NOMO-1 (cell line): ENCODE results near the gene HDAC1.
A peak's percentile ranks its signal among the peaks of the same experiment; 100 is the strongest.
"Not testable (repeated sequence)": the region's sequence is repeated elsewhere in the genome, so short reads cannot be mapped to it uniquely, and the experiment has no call there.

Experiments
- DNase-seq, 2 experiments: peaks; one replicate each; lab custom pipeline; 2025; ENCODE audit not compliant: unreplicated experiment in 2 of 2; lab: John Stamatoyannopoulos, UW

Gene HDAC1

DNA sequence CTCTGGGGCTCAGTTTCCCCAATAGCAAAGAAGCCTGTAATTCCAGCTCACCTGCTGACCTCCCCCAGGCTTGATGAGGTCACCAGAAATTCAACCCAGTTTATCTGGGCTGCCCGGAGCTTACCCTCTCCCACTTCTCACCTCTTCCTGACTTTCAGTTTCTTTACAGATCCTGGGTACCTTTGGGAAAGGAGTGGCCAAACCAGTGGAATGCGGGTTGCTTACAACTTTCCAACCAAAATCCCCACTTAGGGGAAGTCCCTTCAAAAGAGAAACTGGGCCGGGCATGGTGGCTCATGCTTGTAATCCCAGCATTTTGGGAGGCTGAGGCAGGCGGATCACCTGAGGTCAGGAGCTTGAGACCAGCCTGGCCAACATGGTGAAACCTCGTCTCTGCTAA, 50.1 kb downstream of the HDAC1 start:
- no peak for DNase-seq

DNA sequence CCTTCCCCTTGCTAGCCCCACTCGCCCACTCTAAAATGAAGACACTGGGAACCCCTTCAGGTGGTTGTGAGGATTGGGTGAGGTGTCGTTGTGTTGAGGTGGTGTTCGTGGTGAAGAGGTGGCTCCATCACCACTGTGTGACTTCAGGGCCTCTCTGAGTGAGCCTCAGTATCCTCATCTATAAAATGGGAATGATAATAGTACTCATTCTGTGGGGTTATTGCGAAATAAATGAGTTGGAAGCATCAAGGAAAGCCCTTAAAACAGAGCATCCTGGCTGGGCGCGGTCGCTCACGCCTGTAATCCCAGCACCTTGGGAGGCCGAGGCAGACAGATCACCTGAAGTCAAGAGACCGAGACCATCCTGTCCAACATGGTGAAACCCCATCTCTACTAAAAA, 50.8 kb downstream of the HDAC1 start:
- DNase-seq = no peak

DNA sequence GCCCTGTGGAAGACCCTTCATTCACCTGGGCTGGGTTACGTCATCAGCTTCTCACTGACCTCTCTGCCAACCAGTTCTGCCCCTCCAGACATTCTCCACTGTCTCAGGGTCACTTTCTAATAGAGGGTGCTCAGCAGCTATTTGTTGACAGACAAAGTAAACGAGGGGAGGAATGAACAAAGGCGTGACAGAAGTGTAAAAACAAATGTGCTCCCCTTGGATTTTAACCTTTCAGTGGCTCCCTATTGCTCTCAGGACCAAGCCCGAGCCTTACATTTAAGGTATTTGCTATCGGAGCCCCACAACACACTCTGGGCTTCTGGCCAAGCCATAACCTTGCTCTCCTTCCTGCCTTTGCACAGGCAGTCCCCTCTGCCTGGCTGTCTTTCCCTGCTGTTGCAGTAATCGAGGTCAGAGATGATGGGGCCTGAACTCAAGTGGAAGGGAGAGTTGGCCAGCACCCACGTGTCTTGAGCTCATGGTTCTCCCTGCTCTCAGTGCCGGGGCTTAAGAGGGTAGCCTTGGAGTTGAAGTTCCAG, 53.5 kb downstream of the HDAC1 start:
- DNase-seq = no peak

DNA sequence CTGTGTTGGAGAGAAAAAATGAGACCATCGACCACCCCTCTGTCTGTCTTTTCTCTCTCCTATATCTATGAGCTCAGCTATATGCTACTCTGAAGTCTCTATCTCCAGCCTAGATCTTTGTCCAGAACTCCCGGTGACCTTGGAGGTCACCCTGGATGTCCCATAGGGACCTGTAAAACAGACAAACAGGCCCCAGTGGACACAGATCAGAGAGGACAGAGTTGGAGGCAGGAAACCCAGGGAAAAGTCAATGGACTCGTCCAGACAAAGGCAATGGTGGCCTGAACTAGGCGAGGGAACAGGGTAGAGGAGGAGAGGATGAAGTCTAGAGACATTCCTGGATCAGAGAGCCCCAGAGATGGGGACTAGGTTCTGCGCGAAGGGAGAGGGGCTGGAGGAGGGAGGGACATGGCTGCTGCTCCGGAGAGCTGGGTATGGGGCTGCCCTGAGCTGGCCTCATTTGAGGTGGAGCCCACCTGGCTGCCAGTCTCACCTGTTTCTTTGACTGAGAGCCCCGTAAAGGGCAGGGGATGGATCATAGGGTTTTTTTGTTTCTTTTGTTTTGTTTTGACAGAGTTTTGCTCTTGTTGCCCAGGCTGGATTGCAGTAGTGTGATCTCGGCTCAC, 54.8 kb downstream of the HDAC1 start:
- no peak for DNase-seq

DNA sequence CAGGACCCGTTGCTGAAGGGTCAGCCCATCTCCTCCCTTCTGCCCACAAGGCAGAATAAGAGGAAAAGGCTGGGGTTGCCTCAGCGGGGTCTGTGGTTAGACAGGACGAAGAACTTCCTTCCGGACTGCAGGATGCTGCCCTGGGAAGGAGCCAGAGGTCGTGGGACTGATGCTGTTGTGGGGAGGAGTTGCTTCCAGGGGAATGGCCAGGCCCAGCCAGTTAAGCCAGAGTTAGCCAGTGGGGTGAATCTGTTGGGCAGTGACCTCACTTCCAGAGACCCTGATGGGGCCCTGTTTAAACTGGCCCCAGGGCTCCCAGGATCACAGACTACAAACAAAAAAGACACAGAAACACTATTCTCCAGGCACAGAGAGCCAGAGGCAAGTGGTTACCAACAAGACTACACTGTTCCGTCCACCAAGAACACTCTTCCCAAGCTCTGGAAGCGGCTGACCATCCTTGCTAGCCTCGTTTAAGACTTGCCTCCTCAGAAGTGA, 57.4 kb downstream of the HDAC1 start:
- DNase-seq = peak in 1 of 2 experiments; percentile 4

DNA sequence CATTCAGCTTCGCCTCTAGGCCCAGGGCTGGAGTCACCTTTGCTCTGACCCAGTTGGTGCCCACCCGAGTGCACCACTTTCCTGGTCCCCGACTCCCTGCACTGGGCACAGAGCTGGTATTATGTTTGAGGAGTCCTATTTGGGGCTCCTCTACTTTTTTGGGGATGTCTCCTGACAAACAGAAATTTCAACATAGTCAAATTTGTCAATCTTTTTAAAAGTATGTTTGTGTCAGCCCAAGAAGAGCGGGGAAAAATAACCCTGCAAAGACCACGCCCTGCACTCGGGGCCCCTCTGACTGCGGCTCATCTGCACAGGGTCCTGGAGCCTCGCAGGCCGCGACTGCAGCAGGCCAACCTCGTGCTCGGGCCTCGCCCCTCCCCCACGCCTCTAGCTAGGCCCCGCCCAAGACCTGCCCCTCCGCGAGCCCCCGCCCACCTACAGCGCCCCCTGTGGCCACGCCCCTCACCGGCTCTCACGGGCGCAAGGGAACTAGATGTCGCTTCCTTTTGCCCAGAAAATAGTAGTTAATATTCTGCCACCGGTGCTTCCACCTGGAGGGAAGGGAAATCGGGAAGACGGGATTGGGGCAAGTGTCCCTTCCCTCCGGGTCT, 59.0 kb downstream of the HDAC1 start:
- DNase-seq = peak; percentile 72 to 79

DNA sequence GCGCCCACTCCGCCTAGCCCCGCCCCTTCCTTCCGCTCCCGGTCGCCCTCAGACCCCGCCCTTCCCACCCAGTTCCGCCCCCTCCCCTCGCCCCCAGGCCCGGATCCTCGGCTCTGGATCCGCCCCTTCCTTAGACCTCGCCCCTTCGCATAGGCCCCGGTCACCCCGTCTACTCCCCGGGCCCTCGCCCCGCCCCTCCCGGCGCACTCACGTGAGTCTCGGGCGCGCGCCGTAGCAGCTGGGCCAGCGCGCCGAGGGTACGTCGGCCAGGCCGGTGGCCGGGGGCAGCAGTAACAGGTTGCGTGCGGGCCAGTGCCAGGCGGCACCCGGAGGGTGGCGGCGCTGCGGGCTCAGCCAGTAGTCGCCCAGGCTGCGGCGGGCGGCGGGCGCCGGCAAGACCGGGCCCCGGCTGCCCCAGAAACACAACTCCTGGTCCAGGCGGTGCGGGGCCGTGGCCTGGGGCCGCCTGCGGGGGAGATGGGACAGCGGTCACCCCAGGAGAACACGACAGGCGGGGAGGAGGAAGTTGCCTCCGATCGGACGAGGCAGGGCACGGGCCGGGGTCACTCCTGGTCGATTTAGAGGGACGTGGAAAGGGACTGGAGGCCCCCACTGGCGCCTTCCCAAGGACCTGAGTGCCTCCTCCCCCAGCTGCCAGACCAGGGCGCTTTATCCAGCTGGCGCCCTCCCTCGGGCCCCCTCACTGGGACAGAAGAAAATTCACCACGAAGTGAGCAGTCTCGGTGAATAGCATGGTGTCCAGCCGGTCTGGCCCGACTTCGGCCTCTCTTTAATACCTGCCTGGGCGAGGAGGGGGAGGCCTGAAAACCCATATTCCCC, 59.7 kb downstream of the HDAC1 start:
- DNase-seq = peak; percentile 85 to 88

DNA sequence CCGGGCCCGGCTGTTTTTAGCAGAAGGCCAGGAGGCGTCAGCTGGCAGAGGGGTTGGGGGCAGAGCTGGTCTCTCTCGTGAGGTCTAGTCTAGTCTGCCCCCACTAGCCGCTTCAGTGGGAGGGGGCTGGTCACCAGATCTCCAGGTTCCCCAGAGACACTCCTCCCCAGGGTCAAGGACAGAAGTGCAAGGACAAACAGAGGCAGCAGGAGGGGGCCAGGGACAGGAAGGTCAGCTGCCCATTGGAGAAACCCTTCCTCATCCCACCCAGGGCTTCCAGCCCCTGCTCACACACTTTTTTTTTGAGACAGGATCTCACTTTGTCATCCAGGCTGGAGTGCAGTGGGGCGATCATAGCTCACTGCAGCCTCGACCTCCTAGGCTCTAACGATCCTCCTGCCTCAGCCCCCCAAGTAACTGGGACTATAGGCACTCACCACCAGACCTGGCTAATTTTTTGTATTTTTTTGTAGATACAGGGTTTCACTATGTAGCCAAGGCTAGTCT, 60.4 kb downstream of the HDAC1 start:
- no peak for DNase-seq

DNA sequence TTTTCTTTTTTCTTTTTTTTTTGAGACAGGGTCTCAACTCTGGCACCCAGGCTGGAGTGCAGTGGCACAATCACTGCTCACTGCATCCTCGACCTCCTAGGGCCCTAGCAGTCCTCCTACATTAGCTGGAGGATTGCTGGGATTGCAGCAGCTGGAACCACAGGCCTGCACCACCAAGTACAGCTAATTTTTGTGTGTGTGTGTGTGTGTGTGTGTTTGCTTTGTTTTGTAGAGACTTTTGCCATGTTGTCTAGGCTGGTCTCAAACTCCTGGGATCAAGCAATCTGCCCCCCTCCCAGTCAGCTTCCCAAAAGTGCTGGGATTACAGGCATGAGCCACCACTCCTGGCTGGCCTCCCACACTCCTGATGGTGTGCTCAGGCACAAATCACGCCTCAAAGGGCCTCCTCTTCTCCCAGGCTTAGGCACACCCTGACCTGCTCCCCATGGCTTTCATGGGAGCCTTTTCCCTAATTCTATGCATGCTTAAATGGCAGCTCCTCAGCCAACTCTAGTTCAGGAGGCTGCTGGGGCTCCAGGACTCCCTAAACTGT, 61.0 kb downstream of the HDAC1 start:
- no peak for DNase-seq

DNA sequence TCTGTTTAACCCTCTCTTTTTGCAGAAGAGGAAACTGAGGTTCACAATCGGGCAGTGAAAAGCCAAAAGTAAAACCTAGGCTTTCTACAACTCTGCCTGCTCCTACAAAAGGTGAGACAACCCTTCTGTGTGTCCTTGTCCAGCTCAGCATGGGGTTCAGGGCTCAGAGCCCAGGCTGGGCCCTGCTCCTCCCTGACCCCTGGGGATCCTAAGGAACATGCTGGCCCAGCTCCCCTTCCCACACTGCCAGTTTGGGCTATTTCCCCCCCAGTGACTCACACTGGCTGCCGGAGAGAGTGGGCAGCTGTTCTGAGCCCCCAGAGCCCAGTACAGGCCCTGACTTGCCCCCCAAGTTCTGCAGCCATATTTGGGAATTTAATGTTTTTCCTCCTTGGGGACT, 61.5 kb downstream of the HDAC1 start:
- DNase-seq = no peak

DNA sequence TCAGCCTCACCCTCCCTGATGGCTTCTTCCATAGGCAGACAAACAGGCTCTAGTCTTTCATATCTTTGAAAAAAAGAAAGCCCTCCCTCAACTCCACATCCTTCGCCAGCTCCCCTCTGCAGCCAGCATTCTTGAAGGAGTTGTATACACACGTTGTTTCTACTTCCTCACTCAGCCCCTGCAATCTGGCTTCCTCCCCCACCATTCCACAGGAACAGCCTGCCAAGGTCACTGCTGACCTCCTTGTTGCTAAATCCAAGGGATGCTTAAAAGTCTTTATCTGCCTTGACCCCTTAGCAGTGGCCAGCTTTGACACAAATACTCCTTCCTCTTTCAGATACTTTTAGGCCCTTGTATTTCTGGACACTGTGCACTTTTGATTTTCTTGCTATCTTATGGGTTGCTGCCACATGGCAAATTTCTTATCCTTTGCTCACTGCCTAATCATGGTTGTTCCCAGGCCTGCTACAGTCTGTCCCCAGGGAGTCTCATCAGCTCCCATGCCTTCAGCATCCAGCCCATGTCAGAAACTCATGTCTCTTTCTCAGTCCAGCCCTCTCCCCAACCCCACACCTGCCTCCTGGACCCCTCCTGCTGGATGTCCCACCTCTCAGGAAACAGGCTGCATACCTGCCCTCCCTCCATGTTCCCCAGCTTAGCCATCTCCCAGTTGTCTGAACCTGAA, 62.1 kb downstream of the HDAC1 start:
- DNase-seq = no peak

DNA sequence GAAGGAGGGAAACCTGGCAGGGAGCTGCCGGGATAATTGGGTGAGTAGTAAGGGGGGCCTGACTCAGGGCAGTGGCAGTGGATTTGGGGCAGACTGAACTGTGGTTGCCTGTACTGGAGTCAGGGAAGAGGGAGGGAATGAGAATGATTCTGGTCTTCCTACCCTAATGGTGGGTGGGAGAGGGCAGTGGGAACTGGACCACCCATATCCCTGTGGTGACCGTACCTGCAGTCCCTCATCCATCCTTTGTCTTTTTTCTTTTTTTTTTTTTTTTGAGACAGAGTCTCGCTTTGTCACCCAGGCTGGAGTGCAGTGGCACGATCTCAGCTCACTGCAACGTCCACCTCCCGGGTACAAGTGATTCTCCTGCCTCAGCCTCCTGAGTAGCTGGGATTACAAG, 63.9 kb downstream of the HDAC1 start:
- DNase-seq = not testable (repeated sequence)

DNA sequence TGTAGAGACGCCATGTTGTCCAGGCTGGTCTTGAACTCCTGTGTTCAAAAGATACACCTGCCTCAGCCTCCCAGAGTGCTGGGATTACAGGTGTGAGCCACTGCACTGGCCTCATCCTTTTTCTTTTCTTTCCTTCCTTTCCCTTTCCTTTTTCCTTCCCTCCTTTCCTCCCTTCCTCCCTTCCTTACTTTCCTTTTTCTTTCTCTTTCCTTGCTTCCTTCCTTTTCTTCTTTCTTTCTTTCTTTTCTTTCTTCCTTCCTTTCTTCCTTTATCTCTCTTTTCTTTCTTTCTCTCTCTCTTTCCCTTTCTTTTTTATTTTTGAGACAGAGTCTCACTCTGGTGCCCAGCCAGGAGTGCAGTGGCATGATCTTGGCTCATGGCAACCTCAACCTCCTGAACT, 64.6 kb downstream of the HDAC1 start:
- DNase-seq = no peak

DNA sequence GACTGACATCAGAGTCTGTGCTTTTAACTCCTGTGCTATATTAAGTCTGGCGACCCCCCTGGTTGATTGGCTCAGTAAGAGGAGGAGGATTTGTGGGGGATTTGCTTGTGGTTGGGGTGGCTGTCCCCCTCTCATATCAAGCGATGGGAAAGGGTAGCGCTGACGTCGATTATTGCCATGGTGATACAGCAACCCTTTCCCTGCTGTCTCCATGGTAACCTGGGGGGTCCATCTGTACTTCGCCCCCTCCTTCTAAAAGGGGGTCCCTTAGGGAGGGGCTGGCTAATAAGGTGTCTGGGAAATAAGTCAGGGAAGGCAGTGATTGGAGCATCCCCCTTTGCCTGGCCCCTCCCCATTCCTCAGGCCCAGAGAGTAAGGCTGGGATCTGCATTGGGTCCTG, 65.7 kb downstream of the HDAC1 start:
- DNase-seq = no peak

DNA sequence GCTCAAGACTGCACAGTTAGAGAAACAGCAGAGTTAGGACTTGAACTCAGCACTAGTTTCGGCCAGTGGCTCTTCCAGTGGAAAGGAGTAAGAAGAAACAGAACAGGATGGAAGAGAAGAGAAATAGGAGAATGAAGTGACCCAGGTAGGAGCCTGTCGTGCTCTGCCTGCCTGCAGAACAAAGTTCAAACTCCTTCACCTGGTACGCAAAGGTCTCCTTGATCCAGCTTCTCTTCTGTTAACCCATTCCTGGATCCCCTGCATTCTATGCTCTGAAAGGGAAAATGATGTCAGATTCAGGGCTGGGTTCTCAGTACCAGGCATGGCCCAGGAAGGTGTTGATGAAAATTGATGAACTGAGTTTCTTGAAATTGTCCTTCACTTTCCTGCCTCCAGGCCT, 66.6 kb downstream of the HDAC1 start:
- DNase-seq = no peak

DNA sequence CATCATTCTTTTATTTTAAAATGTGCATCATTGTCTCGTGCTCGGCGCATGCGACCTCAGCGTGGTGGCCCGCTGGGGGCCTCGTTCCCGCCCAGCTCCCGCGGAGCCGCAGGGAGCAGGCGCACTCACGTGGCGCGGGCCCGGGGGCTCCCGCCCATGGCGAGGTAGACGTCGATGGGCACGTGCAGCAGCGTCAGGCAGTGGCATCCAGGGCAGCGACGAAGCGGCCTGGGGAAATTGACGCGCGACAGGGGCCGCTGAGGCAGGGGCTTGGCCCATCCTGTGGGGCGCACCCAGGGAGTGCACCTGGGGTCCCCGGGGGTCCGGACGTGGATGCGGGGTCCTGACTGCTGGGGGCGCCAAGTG, 69.4 kb downstream of the HDAC1 start:
- DNase-seq = no peak

DNA sequence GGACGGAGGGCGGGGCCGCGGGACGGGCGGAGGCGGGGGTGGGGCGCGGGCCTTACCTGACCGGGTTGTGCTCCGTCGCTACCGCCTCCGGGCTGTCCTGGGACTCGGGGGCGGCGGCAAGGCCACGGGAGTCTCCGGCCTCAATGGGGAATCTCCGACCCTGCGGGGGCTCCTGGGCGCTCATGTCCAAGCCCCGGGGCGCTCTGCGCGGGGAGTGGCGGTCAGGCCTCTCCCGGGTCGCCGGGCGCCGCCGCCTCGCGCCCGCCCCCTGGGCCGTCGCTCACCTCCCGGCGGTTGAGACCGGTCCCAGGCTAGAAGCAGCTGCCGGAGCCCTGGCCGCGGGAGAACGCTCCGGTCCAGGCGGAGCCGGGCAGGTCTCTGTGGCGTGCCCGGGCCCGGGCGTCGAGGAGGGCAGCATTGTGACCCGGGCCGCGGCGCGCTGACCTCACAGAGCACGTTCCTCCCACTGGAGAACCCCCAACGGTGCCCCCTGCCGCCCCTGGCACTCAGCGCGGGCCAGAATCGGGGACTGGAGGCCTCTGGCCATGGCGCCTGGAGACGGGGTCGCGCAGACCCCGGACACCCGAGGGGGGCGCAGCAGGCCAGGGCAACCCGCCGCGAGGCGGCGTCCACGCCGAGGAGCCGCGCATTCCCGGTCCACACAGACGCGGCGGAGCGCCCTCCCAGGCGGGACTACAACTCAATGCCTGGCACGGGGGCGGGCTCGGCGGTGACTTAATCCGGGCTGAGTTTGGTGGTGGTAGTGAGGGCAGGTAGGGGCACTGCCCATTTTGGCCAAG, 70.0 kb downstream of the HDAC1 start:
- DNase-seq = no peak

DNA sequence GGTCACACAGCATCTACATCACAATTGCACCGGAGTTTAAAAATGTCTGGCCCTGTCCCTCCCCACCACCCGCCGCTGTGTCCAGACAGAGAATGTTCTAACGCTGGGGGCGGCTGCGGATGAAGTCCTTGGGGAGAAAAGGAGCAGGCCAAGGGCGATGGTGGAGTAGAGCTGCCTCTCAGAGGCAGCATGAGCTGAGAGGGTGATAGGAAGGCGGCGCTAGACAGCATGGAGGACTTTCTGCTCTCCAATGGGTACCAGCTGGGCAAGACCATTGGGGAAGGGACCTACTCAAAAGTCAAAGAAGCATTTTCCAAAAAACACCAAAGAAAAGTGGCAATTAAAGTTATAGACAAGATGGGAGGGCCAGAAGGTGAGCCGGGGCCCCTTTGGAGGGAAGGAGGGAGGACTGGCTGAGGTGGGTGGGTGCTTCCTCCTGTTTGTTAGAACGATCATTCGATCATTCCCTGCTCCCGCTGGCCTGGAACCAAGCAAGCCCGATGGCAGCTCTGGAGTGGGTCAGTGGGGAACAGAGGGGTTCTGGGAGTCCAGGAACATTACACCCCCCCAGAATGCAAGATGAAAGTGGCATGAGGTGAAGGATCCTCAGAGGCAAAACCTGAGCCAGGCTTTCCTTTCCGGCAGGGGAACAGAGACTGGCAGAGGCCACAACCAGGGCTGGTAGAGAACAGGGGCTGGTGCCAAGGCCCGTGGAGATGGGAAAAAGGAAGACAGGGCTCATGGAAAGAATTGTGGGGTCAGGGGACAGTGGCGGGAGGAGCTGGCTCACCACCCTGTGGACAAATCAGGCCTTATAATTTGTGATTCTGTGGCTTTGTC, 70.8 kb downstream of the HDAC1 start, which contains the start of the genes FAM229A and TSSK3:
FAM229A (minus strand) TSS at position 12 of the 840 bp plus-strand sequence. CDS start 394 bp downstream, outside the sequence.
TSSK3 (plus strand) TSS at position 66 of the 840 bp plus-strand sequence; CDS start at position 229, 163 bp downstream.
- no peak for DNase-seq

DNA sequence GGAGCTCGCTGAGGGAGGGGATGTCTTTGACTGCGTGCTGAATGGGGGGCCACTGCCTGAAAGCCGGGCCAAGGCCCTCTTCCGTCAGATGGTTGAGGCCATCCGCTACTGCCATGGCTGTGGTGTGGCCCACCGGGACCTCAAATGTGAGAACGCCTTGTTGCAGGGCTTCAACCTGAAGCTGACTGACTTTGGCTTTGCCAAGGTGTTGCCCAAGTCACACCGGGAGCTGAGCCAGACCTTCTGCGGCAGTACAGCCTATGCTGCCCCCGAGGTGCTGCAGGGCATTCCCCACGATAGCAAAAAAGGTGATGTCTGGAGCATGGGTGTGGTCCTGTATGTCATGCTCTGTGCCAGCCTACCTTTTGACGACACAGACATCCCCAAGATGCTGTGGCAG, 71.8 kb downstream of the HDAC1 start:
- DNase-seq = no peak
